Spleen (tissue), 11 donors: ENCODE data around the gene SPATA3. TPM values are rescaled to one million over a fixed set of nuclear protein-coding genes. Genes with fewer than 3 reads are reported as not detected.
A peak's percentile ranks its signal among the peaks of the same experiment; 100 is the strongest.

Experiments used
- DNase-seq: peaks from one replicate; pipeline ENCODE4 v3.0.0-alpha.2; 2020
- H3K27ac ChIP-seq, 8 donors: fragments of 200-600 bp; sonication (generic) in 7 of 8; 1 replicate in 4 of 8; 2 replicates in 4 of 8; pipeline versions ENCODE4 v1.5.0 to v1.8.0; 2016 to 2021; ENCODE audit warnings: inconsistent platforms in 4 of 8, mild to moderate bottlenecking in 4 of 8, moderate library complexity in 1 of 8
- H3K27me3 ChIP-seq, 7 donors: fragments of 200-600 bp; sonication (generic) in 6 of 7; replicated peaks in 1 of 7; 1 replicate in 4 of 7; 2 replicates in 3 of 7; pipeline versions ENCODE4 v1.5.0 to v1.8.0; 2016 to 2021; ENCODE audit warnings: inconsistent platforms in 3 of 7, mild to moderate bottlenecking in 1 of 7
- H3K36me3 ChIP-seq, 6 donors: fragments of 200-600 bp; sonication (generic) in 5 of 6; 1 replicate in 4 of 6; 2 replicates in 2 of 6; pipeline versions ENCODE4 v1.5.0 to v1.8.0; 2016 to 2021; ENCODE audit warnings: inconsistent platforms in 2 of 6
- H3K4me1 ChIP-seq, 6 donors: fragments of 200-600 bp; sonication (generic) in 5 of 6; 1 replicate in 3 of 6; 2 replicates in 3 of 6; pipeline versions ENCODE4 v1.5.0 to v1.8.0; 2016 to 2021; ENCODE audit warnings: inconsistent platforms in 3 of 6
- H3K4me3 ChIP-seq, 8 donors: fragments of 200-600 bp; sonication (generic) in 7 of 8; 1 replicate in 4 of 8; 2 replicates in 4 of 8; pipeline versions ENCODE4 v1.5.0 to v1.8.0; 2016 to 2021; ENCODE audit warnings: inconsistent platforms in 4 of 8, mild to moderate bottlenecking in 4 of 8, moderate library complexity in 2 of 8
- H3K9me3 ChIP-seq, 8 donors: fragments of 200-600 bp; sonication (generic) in 7 of 8; 1 replicate in 4 of 8; 2 replicates in 4 of 8; pipeline versions ENCODE4 v1.5.0 to v1.8.0; 2016 to 2021; ENCODE audit warnings: inconsistent platforms in 4 of 8
- CTCF ChIP-seq, 11 experiments: fragments of 200-600 bp in 7 of 11; fragments of 450-650 bp in 4 of 11; sonication (generic) in 4 of 11; IDR thresholded peaks in 8 of 11; conservative IDR thresholded peaks in 3 of 11; 1 replicate in 7 of 11; 2 replicates in 4 of 11; pipeline versions ENCODE4 v1.4.0 to v1.8.0; 2016 to 2021; ENCODE audit warnings: antibody characterized with exemption in 11 of 11, inconsistent platforms in 4 of 11, mild to moderate bottlenecking in 1 of 11
- POLR2A ChIP-seq, 3 donors: fragments of 450-650 bp; IDR thresholded peaks; one replicate each; pipeline ENCODE4 v1.5.1; 2017; ENCODE audit warnings: antibody characterized with exemption in 3 of 3, mild to moderate bottlenecking in 1 of 3
- POLR2AphosphoS5 ChIP-seq, 3 donors: sonication (generic); formaldehyde crosslinking; IDR thresholded peaks; one replicate each; pipeline ENCODE4 v1.5.1; 2017; ENCODE audit warnings: antibody characterized with exemption in 3 of 3
- WGBS, 5 donors: extraction: QIAGEN DNeasy Blood & Tissue Kit in 3 of 5; methylation state at CpG; one replicate each; pipeline versions ENCODE4 v1.1.5 to v1.1.7; 2013 to 2018; 5-methylcytosine and 5-hydroxymethylcytosine counted together
- intact Hi-C: fragments of 100-400 bp; cut with DNase I; formaldehyde crosslinking; loops from one replicate; pipeline ENCODE4 v1.15.0; 2023; ENCODE audit warnings: low total_unique reads
- polyA plus RNA-seq, 3 donors: library from polyadenylated mRNA; stranded (reverse); fragments of 200-250 nt; gene quantifications; one replicate each; pipeline ENCODE4 v1.2.1, GENCODE V29; 2013
- total RNA-seq, 7 donors: library from RNA; depleted of rRNA in 3 of 7; stranded (reverse); fragments of >200 nt in 3 of 7; fragmentation: NEBNext Ultra II Directional in 4 of 7; extraction: Animal tissue kit (Norgen Biotek cat#: 25700) in 4 of 7; gene quantifications; one replicate each; pipeline versions ENCODE4 v1.1.0 to v1.2.1, GENCODE V29; 2016 to 2021
- donor health status: healthy with polysubstance abuse.
- donor health status: DM: no; HTN: no; CAD: no; lungs with moderate emphysema.
- donor health status: DM: no; HTN: no; CAD: no.
- donor health status: Bipolar disorder and iron deficiency.
- donor health status: healthy.
- donor health status: DM: no; HTN: no; CAD: no.
- donor health status: DM: yes; HTN: yes; CAD: no.

The SPATA3 gene
- total and polyA plus RNA-seq, 10 donors = not detected

- peak overlapping the region in 4 of 8 donors; percentile 3 to 56 (median 20) for H3K4me3 ChIP-seq
- DNase-seq = no peak
- H3K27ac ChIP-seq = peak overlapping the region in 3 of 8 donors; percentile 17 to 45 (median 39)
- intact Hi-C loops = no loop called here
- no peaks in the 10 kb centered on the region for H3K36me3 ChIP-seq
- no peaks in the 10 kb centered on the region for H3K9me3 ChIP-seq
- no peaks in the 10 kb centered on the region for H3K27me3 ChIP-seq
- H3K4me1 ChIP-seq = peaks cover 0 to 9% (median 5%) of the 10 kb centered on the region in 6 donors
- WGBS, 5 donors = 75 to 85% (median 79%) methylated on average over 16 of the region's 16 CpGs
- TF ChIP-seq POLR2AphosphoS5 (IDR thresholded peaks at IDR 0.05) = no peak
- no peak for TF ChIP-seq CTCF (IDR thresholded peaks at IDR 0.05 in 8 of 11, conservative IDR thresholded peaks at IDR 0.05 in 3 of 11)
- TF ChIP-seq POLR2A (IDR thresholded peaks at IDR 0.05) = no peak
These were observed 26.8 kb upstream of the SPATA3 start for GRCh38 chr2:230968921-230969658.

GRCh38 chr2:230969659-230970015 lies 26.3 kb upstream of the SPATA3 start:
- no peaks in the 10 kb centered on the region for H3K27me3 ChIP-seq
- 75 to 85% (median 82%) methylated on average over 2 of the region's 2 CpGs for WGBS, 5 donors
- no peaks in the 10 kb centered on the region for H3K36me3 ChIP-seq
- no peak for DNase-seq
- H3K4me1 ChIP-seq = peaks cover 0 to 14% (median 8%) of the 10 kb centered on the region in 6 donors
- no peak for TF ChIP-seq POLR2A (IDR thresholded peaks at IDR 0.05)
- no peak for TF ChIP-seq CTCF (IDR thresholded peaks at IDR 0.05 in 8 of 11, conservative IDR thresholded peaks at IDR 0.05 in 3 of 11)
- no peak for TF ChIP-seq POLR2AphosphoS5 (IDR thresholded peaks at IDR 0.05)
- intact Hi-C loops = no loop called here
- H3K27ac ChIP-seq = peak overlapping the region in 2 of 8 donors; percentile 39 to 45
- H3K4me3 ChIP-seq = peak overlapping the region in 3 of 8 donors; percentile 3 to 56 (median 33)
- H3K9me3 ChIP-seq = no peaks in the 10 kb centered on the region

GRCh38 chr2:230972046-230972445 lies 23.9 kb upstream of the SPATA3 start:
- intact Hi-C loops = no loop called here
- no peak for DNase-seq
- no peaks in the 10 kb centered on the region for H3K36me3 ChIP-seq
- H3K9me3 ChIP-seq = no peaks in the 10 kb centered on the region
- peaks cover 0 to 15% (median 0%) of the 10 kb centered on the region in 7 donors for H3K27me3 ChIP-seq
- TF ChIP-seq POLR2A (IDR thresholded peaks at IDR 0.05) (no peak), POLR2AphosphoS5 (IDR thresholded peaks at IDR 0.05) (no peak), CTCF (IDR thresholded peaks at IDR 0.05 in 8 of 11, conservative IDR thresholded peaks at IDR 0.05 in 3 of 11) (no peak)
- H3K27ac ChIP-seq = no peak overlapping the region
- no peak overlapping the region for H3K4me3 ChIP-seq
- H3K4me1 ChIP-seq = peaks cover 0 to 19% (median 11%) of the 10 kb centered on the region in 6 donors
- WGBS, 5 donors = 61 to 80% (median 64%) methylated on average over 5 of the region's 5 CpGs

GRCh38 chr2:230974096-230974913 lies 21.6 kb upstream of the SPATA3 start:
- no peak for DNase-seq
- WGBS, 5 donors = 59 to 69% (median 64%) methylated on average over 17 of the region's 17 CpGs
- no peaks in the 10 kb centered on the region for H3K36me3 ChIP-seq
- peak overlapping the region in 5 of 8 donors; percentile 21 to 65 (median 40) for H3K27ac ChIP-seq
- H3K4me3 ChIP-seq = no peak overlapping the region
- peaks cover 0 to 15% (median 0%) of the 10 kb centered on the region in 7 donors for H3K27me3 ChIP-seq
- TF ChIP-seq POLR2AphosphoS5 (IDR thresholded peaks at IDR 0.05) (no peak), POLR2A (IDR thresholded peaks at IDR 0.05) (no peak), CTCF (IDR thresholded peaks at IDR 0.05 in 8 of 11, conservative IDR thresholded peaks at IDR 0.05 in 3 of 11) (no peak)
- H3K4me1 ChIP-seq = peaks cover 0 to 19% (median 11%) of the 10 kb centered on the region in 6 donors
- no peaks in the 10 kb centered on the region for H3K9me3 ChIP-seq
- intact Hi-C loops = no loop called here
